Caco-2 (cell line): Measurements from ENCODE around the gene COP1. TPM values are rescaled to one million over a fixed set of nuclear protein-coding genes. Genes with fewer than 3 reads are reported as not detected.

ENCODE experiments used
- BruUV-seq: library from RNA; stranded (reverse); fragments of 400-500 nt; replicated peaks from 2 replicates; lab custom pipeline; 2021; lab: Mats Ljungman, UMichigan
- CTCF ChIA-PET: fragments of 300-600 bp; sonication (Branson Sonifier 250); formaldehyde crosslinking; loops from one replicate; lab custom pipeline; 2022; ENCODE audit warnings: antibody characterized with exemption; lab: Charles Lee
- POLR2A ChIA-PET: fragments of 300-600 bp; sonication (Branson Sonifier 250); formaldehyde crosslinking; loops from one replicate; lab custom pipeline; 2022; ENCODE audit warnings: antibody characterized with exemption; lab: Charles Lee
- DNase-seq, 2 experiments: peaks; one replicate each; pipeline versions ENCODE4 v3.0.0 to v3.0.0-alpha.2; 2020 to 2022
- H3K27me3 ChIP-seq: replicated peaks from 2 replicates; pipeline ENCODE4 v1.6.0; 2011; ENCODE audit warnings: low read length; ENCODE audit not compliant: control insufficient read depth, insufficient read depth
- H3K36me3 ChIP-seq: 2 replicates; pipeline ENCODE4 v1.5.1; 2011; ENCODE audit warnings: low read length; ENCODE audit not compliant: control insufficient read depth, insufficient read depth
- H3K4me1 ChIP-seq: fragments of 250-450 bp; sonication (Bioruptor Pico); 2 replicates; pipeline ENCODE4 v1.5.1; 2020; ENCODE audit warnings: mild to moderate bottlenecking
- H3K4me3 ChIP-seq: 2 replicates; pipeline ENCODE4 v1.5.1; 2011; ENCODE audit warnings: low read depth, mild to moderate bottlenecking, control low read depth, low read length
- H3K9me3 ChIP-seq: fragments of 250-450 bp; sonication (Bioruptor Pico); 2 replicates; pipeline ENCODE4 v1.5.1; 2020; ENCODE audit warnings: mild to moderate bottlenecking, moderate library complexity
- H3K27ac Mint-ChIP-seq: one replicate; pipeline ENCODE4 v1.8.0; 2022; ENCODE audit warnings: mixed read lengths; ENCODE audit not compliant: unreplicated experiment
- H3K27me3 Mint-ChIP-seq: one replicate; pipeline ENCODE4 v1.8.0; 2022; ENCODE audit warnings: mixed read lengths; ENCODE audit not compliant: insufficient read depth, unreplicated experiment
- H3K36me3 Mint-ChIP-seq: one replicate; pipeline ENCODE4 v1.8.0; 2022; ENCODE audit warnings: mild to moderate bottlenecking, mixed read lengths; ENCODE audit not compliant: insufficient read depth, unreplicated experiment
- H3K4me1 Mint-ChIP-seq: one replicate; pipeline ENCODE4 v1.8.0; 2022; ENCODE audit warnings: low read depth, mixed read lengths; ENCODE audit not compliant: unreplicated experiment
- H3K4me3 Mint-ChIP-seq: one replicate; pipeline ENCODE4 v1.8.0; 2022; ENCODE audit warnings: mild to moderate bottlenecking, moderate library complexity, mixed read lengths; ENCODE audit not compliant: unreplicated experiment
- H3K9me3 Mint-ChIP-seq: one replicate; pipeline ENCODE4 v1.8.0; 2022; ENCODE audit warnings: mixed read lengths; ENCODE audit not compliant: unreplicated experiment
- CTCF ChIP-seq, 2 experiments: fragments of 200-600 bp in 1 of 2; IDR thresholded peaks; 1 replicate in 1 of 2; 2 replicates in 1 of 2; pipeline versions ENCODE4 v1.5.1 to v1.8.0; 2011 to 2022; ENCODE audit warnings: antibody characterized with exemption in 1 of 2, control low read depth in 1 of 2, inconsistent platforms in 1 of 2, low read depth in 1 of 2, low read length in 1 of 2, mild to moderate bottlenecking in 1 of 2, moderate library complexity in 1 of 2; ENCODE audit not compliant: insufficient read depth in 1 of 2, severe bottlenecking in 1 of 2, unreplicated experiment in 1 of 2
- intact Hi-C: fragments of 100-400 bp; cut with micrococcal nuclease; formaldehyde crosslinking; loops from one replicate; pipeline ENCODE4 v1.10.0; 2022; ENCODE audit not compliant: unreplicated experiment
- total RNA-seq: library from RNA; stranded (reverse); gene quantifications from 2 replicates; pipeline ENCODE4 v1.2.3, GENCODE V29; 2022

Gene COP1
- total RNA-seq, 1 experiment from 2014 or later = 46.9 TPM

GRCh38 chr1:175933801-175934200 is 273.3 kb downstream of the COP1 start:
- peaks cover 13% of the 10 kb centered on the region for H3K36me3 Mint-ChIP-seq
- no peaks in the 10 kb centered on the region for H3K4me1 ChIP-seq
- peak in 1 of 2 experiments; percentile 30 for DNase-seq
- no peaks in the 10 kb centered on the region for H3K4me1 Mint-ChIP-seq
- CTCF ChIA-PET = no interaction called here
- peak in 1 of 2 experiments; percentile 12 for TF ChIP-seq CTCF (IDR thresholded peaks at IDR 0.05; ENCODE audit: insufficient read depth in 1 of 2, low read depth in 1 of 2, low read length in 1 of 2, severe bottlenecking in 1 of 2, unreplicated experiment in 1 of 2)
- no peaks in the 10 kb centered on the region for H3K27me3 ChIP-seq
- H3K9me3 ChIP-seq = no peaks in the 10 kb centered on the region
- no TSS peak for BruUV-seq
- POLR2A ChIA-PET = no interaction called here
- H3K4me3 Mint-ChIP-seq = no peak overlapping the region
- H3K36me3 ChIP-seq = no peaks in the 10 kb centered on the region; the same call in 1 of the 2 replicates
- intact Hi-C loops = no loop called here
- no peaks in the 10 kb centered on the region for H3K9me3 Mint-ChIP-seq
- no peaks in the 10 kb centered on the region for H3K27me3 Mint-ChIP-seq
- H3K27ac Mint-ChIP-seq = no peak overlapping the region
- no peak overlapping the region for H3K4me3 ChIP-seq

- POLR2A ChIA-PET = no interaction called here
- no TSS peak for BruUV-seq
Measured at GRCh38 chr1:175927944-175928343, 279.1 kb downstream of the COP1 start.

GRCh38 chr1:175922254-175922881 is 284.7 kb downstream of the COP1 start:
- Histone ChIP-seq H3K9me3 (peaks cover under 1% of the 10 kb centered on the region; the same call in 1 of the 2 replicates), H3K4me3 (no peak overlapping the region), H3K36me3 (no peaks in the 10 kb centered on the region), H3K27me3 (no peaks in the 10 kb centered on the region), H3K4me1 (peaks cover 14% of the 10 kb centered on the region)
- no peak overlapping the region for H3K4me3 Mint-ChIP-seq
- BruUV-seq = no TSS peak
- ChIA-PET CTCF (no interaction called here), POLR2A (no interaction called here)
- intact Hi-C loops = no loop called here
- TF ChIP-seq CTCF (IDR thresholded peaks at IDR 0.05; ENCODE audit: insufficient read depth in 1 of 2, low read depth in 1 of 2, low read length in 1 of 2, severe bottlenecking in 1 of 2, unreplicated experiment in 1 of 2) = no peak
- no peaks in the 10 kb centered on the region for H3K36me3 Mint-ChIP-seq
- no peaks in the 10 kb centered on the region for H3K4me1 Mint-ChIP-seq
- no peak overlapping the region for H3K27ac Mint-ChIP-seq
- no peaks in the 10 kb centered on the region for H3K27me3 Mint-ChIP-seq
- no peak for DNase-seq
- H3K9me3 Mint-ChIP-seq = no peaks in the 10 kb centered on the region

More at GRCh38 chr1:175927944-175928343, 279.1 kb downstream of the COP1 start:
- no peak overlapping the region for H3K27ac Mint-ChIP-seq
- no peak overlapping the region for H3K4me3 Mint-ChIP-seq
- H3K4me1 Mint-ChIP-seq = no peaks in the 10 kb centered on the region
- Histone ChIP-seq H3K9me3 (peaks cover 3% of the 10 kb centered on the region), H3K4me1 (no peaks in the 10 kb centered on the region), H3K27me3 (no peaks in the 10 kb centered on the region), H3K4me3 (no peak overlapping the region), H3K36me3 (no peaks in the 10 kb centered on the region)
- no peak for DNase-seq
- intact Hi-C loops = no loop called here
- no peak for TF ChIP-seq CTCF (IDR thresholded peaks at IDR 0.05; ENCODE audit: insufficient read depth in 1 of 2, low read depth in 1 of 2, low read length in 1 of 2, severe bottlenecking in 1 of 2, unreplicated experiment in 1 of 2)
- CTCF ChIA-PET = no interaction called here
- H3K36me3 Mint-ChIP-seq = no peaks in the 10 kb centered on the region
- H3K27me3 Mint-ChIP-seq = no peaks in the 10 kb centered on the region
- no peaks in the 10 kb centered on the region for H3K9me3 Mint-ChIP-seq
